Measurements from ENCODE around the gene DPH7.

GRCh38 chr9:137544176-137544760, 34.5 kb downstream of the DPH7 start:
- TF ChIP-seq EZH2 (IDR thresholded peaks at IDR 0.05; ENCODE audit: borderline replicate concordance, low read length), result no peak
- no peak for TF ChIP-seq CTCF (conservative IDR thresholded peaks at IDR 0.05 in 1 of 2, IDR thresholded peaks at IDR 0.05 in 1 of 2; ENCODE audit: extremely low read depth in 1 of 2, insufficient read depth in 1 of 2, low read depth in 1 of 2, low read length in 2 of 2)
